Prostate gland (tissue), 2 donors: ENCODE data around the gene ARFIP1. TPM values are rescaled to one million over a fixed set of nuclear protein-coding genes. Genes with fewer than 3 reads are reported as not detected.
"Not testable (repeated sequence)": the region's sequence is repeated elsewhere in the genome, so short reads cannot be mapped to it uniquely, and the experiment has no call there.

ENCODE experiments used
- DNase-seq: peaks from one replicate; pipeline ENCODE4 v3.0.0-alpha.2; 2019; ENCODE audit warnings: low spot score
- H3K27ac ChIP-seq, 2 donors: fragments of 200-600 bp; sonication (generic); 2 replicates each; pipeline ENCODE4 v1.5.1; 2017 to 2019
- H3K27me3 ChIP-seq: fragments of 200-600 bp; sonication (generic); replicated peaks from 2 replicates; pipeline ENCODE4 v1.5.1; 2019; ENCODE audit not compliant: insufficient read depth
- H3K36me3 ChIP-seq, 2 donors: fragments of 200-600 bp; sonication (generic); 1 replicate in 1 of 2; 2 replicates in 1 of 2; pipeline versions ENCODE4 v1.5.1 to v1.8.1; 2017 to 2019
- H3K4me1 ChIP-seq: fragments of 200-600 bp; sonication (generic); replicated peaks from 2 replicates; pipeline ENCODE4 v1.5.1; 2019
- H3K4me3 ChIP-seq, 2 donors: fragments of 200-600 bp; sonication (generic); 2 replicates each; pipeline ENCODE4 v1.5.1; 2017 to 2019
- H3K9me3 ChIP-seq: fragments of 200-600 bp; sonication (generic); 2 replicates; pipeline ENCODE4 v1.5.1; 2017
- POLR2A ChIP-seq: fragments of 450-650 bp; IDR thresholded peaks from one replicate; pipeline ENCODE4 v1.6.1; 2016; ENCODE audit warnings: antibody characterized with exemption, mild to moderate bottlenecking
- POLR2AphosphoS5 ChIP-seq: sonication (generic); formaldehyde crosslinking; IDR thresholded peaks from one replicate; pipeline ENCODE4 v1.6.1; 2017; ENCODE audit warnings: antibody characterized with exemption
- WGBS: methylation state at CpG from one replicate; pipeline ENCODE4 v1.1.5; 2018; 5-methylcytosine and 5-hydroxymethylcytosine counted together
- intact Hi-C: fragments of 100-400 bp; cut with DNase I; formaldehyde crosslinking; loops from one replicate; pipeline ENCODE4 v1.14.2; 2022
- total RNA-seq, 2 donors: library from RNA; depleted of rRNA; stranded (reverse); fragments of >200 nt; gene quantifications; one replicate each; pipeline ENCODE4 v1.1.0, GENCODE V29; 2016
- TF ChIP-seq, protein P1 (sequence below), 4 experiments: fragments of 200-600 bp in 2 of 4; fragments of 450-650 bp in 2 of 4; sonication (generic) in 2 of 4; IDR thresholded peaks; 1 replicate in 3 of 4; 2 replicates in 1 of 4; pipeline ENCODE4 v1.5.1; 2016 to 2019; ENCODE audit warnings: antibody characterized with exemption in 4 of 4, mild to moderate bottlenecking in 2 of 4, moderate library complexity in 2 of 4

ARFIP1 gene
- total RNA-seq, 2 donors from 2014 or later = 34.7 to 38.9 TPM

GRCh38 chr4:152856960-152857359 is 77.2 kb downstream of the ARFIP1 start:
- no peaks in the 10 kb centered on the region for H3K36me3 ChIP-seq
- intact Hi-C loops = no loop called here
- no peak for DNase-seq
- 86% methylated on average over 4 of the region's 4 CpGs for WGBS
- H3K4me3 ChIP-seq = no peak overlapping the region
- no peaks in the 10 kb centered on the region for H3K27me3 ChIP-seq
- TF ChIP-seq POLR2A = no peak
- TF ChIP-seq, protein P1, sequence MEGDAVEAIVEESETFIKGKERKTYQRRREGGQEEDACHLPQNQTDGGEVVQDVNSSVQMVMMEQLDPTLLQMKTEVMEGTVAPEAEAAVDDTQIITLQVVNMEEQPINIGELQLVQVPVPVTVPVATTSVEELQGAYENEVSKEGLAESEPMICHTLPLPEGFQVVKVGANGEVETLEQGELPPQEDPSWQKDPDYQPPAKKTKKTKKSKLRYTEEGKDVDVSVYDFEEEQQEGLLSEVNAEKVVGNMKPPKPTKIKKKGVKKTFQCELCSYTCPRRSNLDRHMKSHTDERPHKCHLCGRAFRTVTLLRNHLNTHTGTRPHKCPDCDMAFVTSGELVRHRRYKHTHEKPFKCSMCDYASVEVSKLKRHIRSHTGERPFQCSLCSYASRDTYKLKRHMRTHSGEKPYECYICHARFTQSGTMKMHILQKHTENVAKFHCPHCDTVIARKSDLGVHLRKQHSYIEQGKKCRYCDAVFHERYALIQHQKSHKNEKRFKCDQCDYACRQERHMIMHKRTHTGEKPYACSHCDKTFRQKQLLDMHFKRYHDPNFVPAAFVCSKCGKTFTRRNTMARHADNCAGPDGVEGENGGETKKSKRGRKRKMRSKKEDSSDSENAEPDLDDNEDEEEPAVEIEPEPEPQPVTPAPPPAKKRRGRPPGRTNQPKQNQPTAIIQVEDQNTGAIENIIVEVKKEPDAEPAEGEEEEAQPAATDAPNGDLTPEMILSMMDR (IDR thresholded peaks at IDR 0.05) = no peak
- TF ChIP-seq POLR2AphosphoS5 = no peak
- no peaks in the 10 kb centered on the region for H3K9me3 ChIP-seq
- H3K27ac ChIP-seq = no peak overlapping the region
- H3K4me1 ChIP-seq = no peaks in the 10 kb centered on the region

DNA sequence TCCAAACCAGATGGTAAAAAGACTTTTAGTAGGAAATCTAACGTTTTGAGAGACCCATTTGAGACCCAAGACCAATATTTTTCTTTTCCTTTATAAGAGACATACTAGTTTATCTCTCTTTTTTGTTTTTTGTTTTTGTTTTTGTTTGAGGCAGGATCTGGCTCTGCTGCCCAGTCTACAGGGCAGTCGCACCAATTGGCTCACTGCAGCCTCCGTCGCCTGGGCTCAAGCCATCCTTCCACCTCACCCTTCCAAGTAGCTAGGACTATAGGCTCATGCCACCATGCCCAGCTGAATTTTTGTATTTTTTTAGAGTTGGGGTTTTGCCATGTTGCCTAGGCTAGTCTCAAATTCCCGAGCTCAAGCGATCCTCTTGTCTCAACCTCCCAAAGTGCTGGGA is 79.2 kb downstream of the ARFIP1 start:
- no peak overlapping the region for H3K4me3 ChIP-seq
- TF ChIP-seq, protein P1 (IDR thresholded peaks at IDR 0.05) = no peak
- TF ChIP-seq POLR2A (no peak), POLR2AphosphoS5 (no peak)
- H3K27me3 ChIP-seq = no peaks in the 10 kb centered on the region
- H3K9me3 ChIP-seq = no peaks in the 10 kb centered on the region
- no peak for DNase-seq
- no peak overlapping the region for H3K27ac ChIP-seq
- intact Hi-C loops = no loop called here
- 90% methylated on average over 6 of the region's 6 CpGs for WGBS
- no peaks in the 10 kb centered on the region for H3K4me1 ChIP-seq
- no peaks in the 10 kb centered on the region for H3K36me3 ChIP-seq

DNA sequence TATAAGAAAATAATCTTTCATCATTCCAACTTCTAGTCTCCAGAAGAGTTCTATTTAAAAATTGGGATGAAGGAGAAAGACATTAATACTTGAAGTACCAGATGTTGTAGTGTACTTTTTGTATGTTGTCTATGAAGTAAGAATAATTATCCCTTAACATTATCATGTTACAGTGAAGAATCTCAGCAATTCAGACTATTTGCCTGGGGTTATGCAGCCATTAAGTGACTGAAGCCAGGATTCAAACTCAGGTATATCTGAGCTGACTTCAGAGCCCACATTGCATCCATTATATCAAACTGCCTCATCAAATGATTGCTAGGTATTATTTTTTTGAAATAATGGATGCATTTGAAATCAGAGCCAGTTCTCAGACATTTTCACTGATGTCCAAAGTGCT is 80.3 kb downstream of the ARFIP1 start:
- Histone ChIP-seq H3K27ac (no peak overlapping the region), H3K4me1 (no peaks in the 10 kb centered on the region), H3K27me3 (no peaks in the 10 kb centered on the region), H3K9me3 (no peaks in the 10 kb centered on the region), H3K36me3 (no peaks in the 10 kb centered on the region), H3K4me3 (no peak overlapping the region)
- TF ChIP-seq POLR2A = no peak
- TF ChIP-seq, protein P1 (IDR thresholded peaks at IDR 0.05) = no peak
- TF ChIP-seq POLR2AphosphoS5 = no peak
- DNase-seq = no peak
- intact Hi-C loops = no loop called here

DNA sequence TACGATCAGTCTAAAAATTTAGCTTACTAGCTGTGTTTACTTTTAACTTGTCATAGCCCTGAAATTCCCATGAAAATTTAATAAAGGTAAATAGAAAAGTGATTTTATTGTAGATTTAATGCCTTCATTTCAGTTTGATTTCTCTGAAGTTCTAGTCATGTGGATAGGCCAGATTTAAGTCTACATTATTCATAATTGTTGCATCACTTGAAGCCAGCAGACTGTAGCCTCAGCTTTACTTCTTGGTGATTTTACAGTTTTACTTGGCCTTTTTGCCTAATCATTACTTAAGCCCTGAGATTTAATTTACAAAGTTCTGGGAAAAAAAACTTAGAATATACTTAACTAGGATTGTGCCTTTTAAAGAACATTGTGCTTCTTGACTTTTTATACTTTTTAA is 82.9 kb downstream of the ARFIP1 start:
- no peaks in the 10 kb centered on the region for H3K9me3 ChIP-seq

DNA sequence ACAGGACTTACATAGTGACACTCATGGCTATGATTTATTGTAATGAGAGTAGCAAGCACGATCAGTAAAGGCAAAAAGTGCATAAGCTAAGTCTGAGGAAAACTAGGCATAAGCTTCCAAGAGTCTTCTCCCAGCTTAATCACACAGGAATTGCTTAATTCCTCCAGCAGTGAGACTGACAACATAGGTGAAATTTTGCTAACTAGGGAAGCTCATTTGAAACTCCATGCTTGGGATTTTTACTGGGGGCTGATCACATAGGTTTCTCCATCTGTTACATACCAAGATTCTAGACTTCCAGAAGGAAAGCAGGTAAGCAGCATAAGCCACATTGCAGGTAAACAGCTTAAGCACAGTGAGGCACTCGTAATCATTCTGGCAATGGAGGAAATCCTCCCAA is 84.6 kb downstream of the ARFIP1 start:
- no peak overlapping the region for H3K27ac ChIP-seq
- no peaks in the 10 kb centered on the region for H3K36me3 ChIP-seq
- no peaks in the 10 kb centered on the region for H3K27me3 ChIP-seq
- intact Hi-C loops = no loop called here
- no peak for DNase-seq
- TF ChIP-seq POLR2A = no peak
- TF ChIP-seq POLR2AphosphoS5 = no peak
- TF ChIP-seq, protein P1 (IDR thresholded peaks at IDR 0.05) = no peak
- no peaks in the 10 kb centered on the region for H3K9me3 ChIP-seq
- H3K4me1 ChIP-seq = no peaks in the 10 kb centered on the region
- H3K4me3 ChIP-seq = no peak overlapping the region
- WGBS = 41% methylated on average over 2 of the region's 2 CpGs

More for the DNA sequence above, 82.9 kb downstream of the ARFIP1 start:
- Histone ChIP-seq H3K36me3 (no peaks in the 10 kb centered on the region), H3K27me3 (no peaks in the 10 kb centered on the region), H3K4me3 (no peak overlapping the region), H3K27ac (no peak overlapping the region), H3K4me1 (no peaks in the 10 kb centered on the region)
- no peak for DNase-seq
- TF ChIP-seq, protein P1 (IDR thresholded peaks at IDR 0.05) = no peak
- TF ChIP-seq POLR2A (no peak), POLR2AphosphoS5 (no peak)
- WGBS = 91% methylated on average over 1 of the region's 1 CpG
- intact Hi-C loops = no loop called here

DNA sequence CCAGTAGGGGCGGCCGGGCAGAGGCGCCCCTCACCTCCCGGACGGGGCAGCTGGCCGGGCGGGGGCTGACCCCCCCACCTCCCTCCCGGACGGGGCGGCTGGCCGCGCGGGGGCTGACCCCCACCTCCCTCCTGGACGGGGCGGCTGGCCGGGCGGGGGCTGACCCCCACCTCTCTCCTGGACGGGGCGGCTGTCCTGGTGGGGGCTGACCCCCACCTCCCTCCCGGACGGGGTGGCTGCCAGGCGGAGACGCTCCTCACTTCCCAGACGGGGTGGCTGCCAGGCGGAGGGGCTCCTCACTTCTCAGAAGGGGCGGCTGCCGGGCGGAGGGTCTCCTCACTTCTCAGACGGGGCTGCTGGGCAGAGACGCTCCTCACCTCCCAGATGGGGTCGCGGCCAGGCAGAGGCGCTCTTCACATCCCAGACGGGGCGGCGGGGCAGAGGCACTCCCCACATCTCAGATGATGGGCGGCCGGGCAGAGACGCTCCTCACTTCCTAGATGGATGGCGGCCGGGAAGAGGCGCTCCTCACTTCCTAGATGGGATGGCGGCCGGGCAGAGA is 86.8 kb downstream of the ARFIP1 start:
- H3K9me3 ChIP-seq, H3K4me3 ChIP-seq, intact Hi-C loops, H3K27me3 ChIP-seq, H3K27ac ChIP-seq, H3K36me3 ChIP-seq, H3K4me1 ChIP-seq, DNase-seq: not testable (repeated sequence)
- WGBS = 94% methylated on average over 28 of the region's 44 CpGs
